ENCODE measurements around the gene PLEKHO2. TPM values are rescaled to one million over a fixed set of nuclear protein-coding genes. Genes with fewer than 3 reads are reported as not detected.

PLEKHO2 gene
- polyA plus RNA-seq, 3 donors = 54.1 to 93.5 (median 78.0) TPM

DNA sequence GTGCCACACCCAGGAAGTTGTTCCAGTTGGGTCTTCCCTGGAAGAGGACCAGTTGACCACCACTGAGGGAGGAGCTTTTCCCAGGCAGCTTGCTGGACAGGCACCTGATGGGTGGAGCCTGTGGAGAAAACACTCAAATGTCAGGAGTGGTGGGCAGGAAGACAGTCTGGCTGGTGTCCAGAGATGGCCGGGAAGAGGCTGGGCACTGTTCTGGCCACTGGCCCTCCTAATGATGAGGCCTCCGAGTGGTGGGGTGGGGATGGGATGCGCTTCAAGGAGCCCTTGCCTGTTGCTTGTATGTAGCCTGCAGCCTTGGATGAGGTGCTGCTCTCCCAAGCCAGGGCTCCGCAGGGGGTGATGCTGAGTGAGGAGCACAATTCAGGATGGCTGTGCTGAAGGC is 12.3 kb downstream of the PLEKHO2 start:
- H3K4me3 ChIP-seq (replicated peaks in 1 of 3; ENCODE audit: low read depth in 2 of 3, low read length in 3 of 3) = no peak overlapping the region
- Mint-ChIP-seq H3K4me1 (peaks cover 94% of the 10 kb centered on the region), H3K27ac (peak overlapping the region in 6 of 7 donors; percentile 48 to 84 (median 77)), H3K9me3 (no peaks in the 10 kb centered on the region), H3K36me3 (peaks cover 78 to 99% of the 10 kb centered on the region in 2 donors), H3K27me3 (ENCODE audit: low read depth in 3 of 3) (peaks cover 0 to 4% (median 0%) of the 10 kb centered on the region in 3 donors), H3K4me3 (no peak overlapping the region)
- H3K9ac ChIP-seq (ENCODE audit: insufficient read depth, low read length, poor library complexity, severe bottlenecking) = no peak overlapping the region
- intact Hi-C loops (cut with micrococcal nuclease) = no loop called here
- TF ChIP-seq, protein P1, sequence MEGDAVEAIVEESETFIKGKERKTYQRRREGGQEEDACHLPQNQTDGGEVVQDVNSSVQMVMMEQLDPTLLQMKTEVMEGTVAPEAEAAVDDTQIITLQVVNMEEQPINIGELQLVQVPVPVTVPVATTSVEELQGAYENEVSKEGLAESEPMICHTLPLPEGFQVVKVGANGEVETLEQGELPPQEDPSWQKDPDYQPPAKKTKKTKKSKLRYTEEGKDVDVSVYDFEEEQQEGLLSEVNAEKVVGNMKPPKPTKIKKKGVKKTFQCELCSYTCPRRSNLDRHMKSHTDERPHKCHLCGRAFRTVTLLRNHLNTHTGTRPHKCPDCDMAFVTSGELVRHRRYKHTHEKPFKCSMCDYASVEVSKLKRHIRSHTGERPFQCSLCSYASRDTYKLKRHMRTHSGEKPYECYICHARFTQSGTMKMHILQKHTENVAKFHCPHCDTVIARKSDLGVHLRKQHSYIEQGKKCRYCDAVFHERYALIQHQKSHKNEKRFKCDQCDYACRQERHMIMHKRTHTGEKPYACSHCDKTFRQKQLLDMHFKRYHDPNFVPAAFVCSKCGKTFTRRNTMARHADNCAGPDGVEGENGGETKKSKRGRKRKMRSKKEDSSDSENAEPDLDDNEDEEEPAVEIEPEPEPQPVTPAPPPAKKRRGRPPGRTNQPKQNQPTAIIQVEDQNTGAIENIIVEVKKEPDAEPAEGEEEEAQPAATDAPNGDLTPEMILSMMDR (IDR thresholded peaks at IDR 0.05) = no peak
- no peak overlapping the region for H2AFZ ChIP-seq (ENCODE audit: insufficient read depth, low read depth, low read length, poor library complexity, severe bottlenecking)
- H4K20me1 ChIP-seq (ENCODE audit: insufficient read depth, low read length) = peaks cover 100% of the 10 kb centered on the region
- DNase-seq = no peak
- WGBS (ENCODE audit: insufficient coverage) = 67% methylated on average over 3 of the region's 4 CpGs
- H3K4me2 ChIP-seq (replicated peaks; ENCODE audit: extremely low read depth, low read length, poor library complexity, severe bottlenecking) = no peak overlapping the region
- H3K9me3 ChIP-seq (replicated peaks in 1 of 2; ENCODE audit: control insufficient read depth in 1 of 2, insufficient read depth in 1 of 2, low read length in 2 of 2) = no peaks in the 10 kb centered on the region
- H3K4me1 ChIP-seq (ENCODE audit: control insufficient read depth in 1 of 2, insufficient read depth in 2 of 2, low read length in 2 of 2) = peaks cover 85 to 94% of the 10 kb centered on the region in 2 donors
- H3K27me3 ChIP-seq (ENCODE audit: control insufficient read depth in 2 of 2, insufficient read depth in 2 of 2, low read length in 2 of 2) = no peaks in the 10 kb centered on the region
- H3K27ac ChIP-seq (ENCODE audit: low read depth in 1 of 2, low read length in 2 of 2) = peak overlapping the region in 1 of 2 donors; percentile 73
- H3K36me3 ChIP-seq (replicated peaks in 1 of 2; ENCODE audit: control insufficient read depth in 1 of 2, insufficient read depth in 2 of 2, low read length in 2 of 2) = peaks cover 75 to 95% of the 10 kb centered on the region in 2 donors
- H3K79me2 ChIP-seq (ENCODE audit: insufficient read depth, low read length) = peaks cover 98% of the 10 kb centered on the region

DNA sequence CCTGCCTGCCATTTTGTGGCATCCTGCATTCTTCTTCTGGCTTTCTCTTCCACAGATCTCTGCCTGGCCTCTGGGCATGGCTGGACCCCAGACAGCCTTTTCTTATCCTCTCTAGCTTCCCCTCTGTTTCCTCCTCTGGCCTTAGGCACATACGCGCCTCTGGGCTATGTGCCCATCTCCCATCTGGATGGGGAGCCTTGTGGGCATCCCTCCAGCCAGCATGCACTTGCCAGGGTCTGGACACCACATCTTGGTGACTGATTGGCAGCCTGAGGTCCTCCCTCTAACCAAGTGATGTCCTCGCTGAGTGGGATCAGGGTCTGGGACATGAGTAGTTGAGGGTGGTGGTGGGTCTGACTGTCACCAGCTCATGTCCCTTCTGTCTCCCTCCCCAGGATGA is 12.8 kb downstream of the PLEKHO2 start:
- DNase-seq = no peak
- Histone ChIP-seq H4K20me1 (ENCODE audit: insufficient read depth, low read length) (peaks cover 100% of the 10 kb centered on the region), H3K4me1 (ENCODE audit: control insufficient read depth in 1 of 2, insufficient read depth in 2 of 2, low read length in 2 of 2) (peaks cover 82 to 89% of the 10 kb centered on the region in 2 donors), H3K27me3 (ENCODE audit: control insufficient read depth in 2 of 2, insufficient read depth in 2 of 2, low read length in 2 of 2) (no peaks in the 10 kb centered on the region), H3K36me3 (replicated peaks in 1 of 2; ENCODE audit: control insufficient read depth in 1 of 2, insufficient read depth in 2 of 2, low read length in 2 of 2) (peaks cover 79 to 95% of the 10 kb centered on the region in 2 donors), H3K79me2 (ENCODE audit: insufficient read depth, low read length) (peaks cover 98% of the 10 kb centered on the region), H3K27ac (ENCODE audit: low read depth in 1 of 2, low read length in 2 of 2) (peak overlapping the region; percentile 24 to 73), H3K4me3 (replicated peaks in 1 of 3; ENCODE audit: low read depth in 2 of 3, low read length in 3 of 3) (no peak overlapping the region), H2AFZ (ENCODE audit: insufficient read depth, low read depth, low read length, poor library complexity, severe bottlenecking) (no peak overlapping the region), H3K9ac (ENCODE audit: insufficient read depth, low read length, poor library complexity, severe bottlenecking) (no peak overlapping the region), H3K9me3 (replicated peaks in 1 of 2; ENCODE audit: control insufficient read depth in 1 of 2, insufficient read depth in 1 of 2, low read length in 2 of 2) (no peaks in the 10 kb centered on the region), H3K4me2 (replicated peaks; ENCODE audit: extremely low read depth, low read length, poor library complexity, severe bottlenecking) (no peak overlapping the region)
- TF ChIP-seq, protein P1 (IDR thresholded peaks at IDR 0.05) = no peak
- intact Hi-C loops (cut with micrococcal nuclease) = no loop called here
- peaks cover 92% of the 10 kb centered on the region for H3K4me1 Mint-ChIP-seq
- WGBS (ENCODE audit: insufficient coverage) = 100% methylated on average over 2 of the region's 3 CpGs
- H3K27ac Mint-ChIP-seq = peak overlapping the region; percentile 48 to 84 (median 75)
- H3K36me3 Mint-ChIP-seq = peaks cover 81 to 99% of the 10 kb centered on the region in 2 donors
- H3K27me3 Mint-ChIP-seq (ENCODE audit: low read depth in 3 of 3) = peaks cover 0 to 4% (median 0%) of the 10 kb centered on the region in 3 donors
- H3K4me3 Mint-ChIP-seq = no peak overlapping the region
- no peaks in the 10 kb centered on the region for H3K9me3 Mint-ChIP-seq

All from CD14-positive monocyte (primary cell).